WTC11 (cell line): Measurements from ENCODE around the gene WDR18. TPM values are rescaled to one million over a fixed set of nuclear protein-coding genes. Genes with fewer than 3 reads are reported as not detected.

Experiments used
- ATAC-seq: fragments of 200-7000 bp; cut with Tn5 transposase; 2 replicates; pipeline ENCODE4 v1.10.0; 2021; ENCODE audit warnings: mild to moderate bottlenecking, moderate library complexity
- CTCF ChIA-PET: fragments of 300-600 bp; sonication (Branson Sonifier 250); formaldehyde crosslinking; loops from one replicate; lab custom pipeline; 2021; ENCODE audit warnings: antibody characterized with exemption; lab: Charles Lee
- POLR2A ChIA-PET: fragments of 350-600 bp; sonication (Branson Sonifier 250); formaldehyde crosslinking; loops from one replicate; lab custom pipeline; 2021; ENCODE audit warnings: antibody characterized with exemption; lab: Charles Lee
- DNase-seq: peaks from one replicate; pipeline ENCODE4 v3.0.0; 2021; ENCODE audit warnings: low spot score
- H3K27ac Mint-ChIP-seq: 2 replicates; pipeline ENCODE4 v1.8.0; 2021; ENCODE audit warnings: mixed read lengths
- H3K27me3 Mint-ChIP-seq: 2 replicates; pipeline ENCODE4 v1.8.0; 2021; ENCODE audit warnings: low read depth, mild to moderate bottlenecking, moderate library complexity, mixed read lengths
- H3K36me3 Mint-ChIP-seq: 2 replicates; pipeline ENCODE4 v1.8.0; 2021; ENCODE audit warnings: mixed read lengths
- H3K4me1 Mint-ChIP-seq: 2 replicates; pipeline ENCODE4 v1.8.0; 2022; ENCODE audit warnings: mixed read lengths
- H3K4me3 Mint-ChIP-seq: 2 replicates; pipeline ENCODE4 v1.8.0; 2021; ENCODE audit warnings: mild to moderate bottlenecking, moderate library complexity, mixed read lengths
- H3K9me3 Mint-ChIP-seq: 2 replicates; pipeline ENCODE4 v1.8.0; 2021; ENCODE audit warnings: mixed read lengths
- ATF3 ChIP-seq: sonication (generic); formaldehyde crosslinking; conservative IDR thresholded peaks from 2 replicates; pipeline ENCODE4 v1.8.1; 2022; ENCODE audit warnings: mild to moderate bottlenecking, missing genetic modification reagents
- ERG ChIP-seq: fragments of 250-450 bp; sonication (Bioruptor Pico); IDR thresholded peaks from 2 replicates; pipeline ENCODE4 v1.8.0; 2021; ENCODE audit warnings: mild to moderate bottlenecking
- JAZF1 ChIP-seq: fragments of 250-450 bp; sonication (Bioruptor Pico); IDR thresholded peaks from 2 replicates; pipeline ENCODE4 v1.9.0; 2021; ENCODE audit warnings: moderate library complexity, mild to moderate bottlenecking, inconsistent platforms
- JUN ChIP-seq: sonication (generic); formaldehyde crosslinking; IDR thresholded peaks from 2 replicates; pipeline ENCODE4 v1.8.0; 2023; ENCODE audit warnings: mild to moderate bottlenecking, missing genetic modification reagents
- NFATC4 ChIP-seq: fragments of 250-450 bp; sonication (Bioruptor Pico); IDR thresholded peaks from 2 replicates; pipeline ENCODE4 v1.9.0; 2021; ENCODE audit warnings: mild to moderate bottlenecking
- NFYB ChIP-seq: sonication (generic); formaldehyde crosslinking; conservative IDR thresholded peaks from 2 replicates; pipeline ENCODE4 v1.8.0; 2022; ENCODE audit warnings: low read depth, missing genetic modification reagents
- PRDM15 ChIP-seq: sonication (generic); formaldehyde crosslinking; IDR thresholded peaks from 2 replicates; pipeline ENCODE4 v1.8.0; 2022; ENCODE audit warnings: missing genetic modification reagents
- RELA ChIP-seq: sonication (generic); formaldehyde crosslinking; IDR thresholded peaks from 2 replicates; pipeline ENCODE4 v1.8.1; 2022; ENCODE audit warnings: missing genetic modification reagents, mild to moderate bottlenecking, borderline replicate concordance
- RORB ChIP-seq: fragments of 250-450 bp; sonication (Bioruptor Pico); IDR thresholded peaks from 2 replicates; pipeline ENCODE4 v1.9.0; 2021; ENCODE audit warnings: mild to moderate bottlenecking
- SMAD4 ChIP-seq: sonication (generic); formaldehyde crosslinking; IDR thresholded peaks from 2 replicates; pipeline ENCODE4 v1.8.0; 2022; ENCODE audit warnings: mild to moderate bottlenecking, missing genetic modification reagents
- SP1 ChIP-seq: sonication (generic); formaldehyde crosslinking; conservative IDR thresholded peaks from 2 replicates; pipeline ENCODE4 v1.8.1; 2022; ENCODE audit warnings: missing genetic modification reagents
- STAT6 ChIP-seq: sonication (generic); formaldehyde crosslinking; conservative IDR thresholded peaks from 2 replicates; pipeline ENCODE4 v1.8.1; 2023; ENCODE audit warnings: mild to moderate bottlenecking, low read depth, missing genetic modification reagents, moderate library complexity
- TCF7 ChIP-seq: sonication (generic); formaldehyde crosslinking; IDR thresholded peaks from 2 replicates; pipeline ENCODE4 v1.8.0; 2022; ENCODE audit warnings: mild to moderate bottlenecking, low read depth, missing genetic modification reagents, moderate library complexity
- TP53 ChIP-seq: sonication (generic); formaldehyde crosslinking; IDR thresholded peaks from 2 replicates; pipeline ENCODE4 v1.8.1; 2023; ENCODE audit warnings: mild to moderate bottlenecking, missing genetic modification reagents
- ZMAT4 ChIP-seq: fragments of 250-450 bp; sonication (Bioruptor Pico); IDR thresholded peaks from 2 replicates; pipeline ENCODE4 v1.9.0; 2021; ENCODE audit warnings: mild to moderate bottlenecking
- ZNF121 ChIP-seq: sonication (generic); formaldehyde crosslinking; IDR thresholded peaks from 2 replicates; pipeline ENCODE4 v1.8.0; 2023; ENCODE audit warnings: missing genetic modification reagents
- ZNF512 ChIP-seq: sonication (generic); formaldehyde crosslinking; IDR thresholded peaks from 2 replicates; pipeline ENCODE4 v1.8.1; 2022; ENCODE audit warnings: missing genetic modification reagents, borderline replicate concordance
- ZNF671 ChIP-seq: fragments of 250-450 bp; sonication (Bioruptor Pico); IDR thresholded peaks from 2 replicates; pipeline ENCODE4 v1.8.0; 2021; ENCODE audit warnings: mild to moderate bottlenecking
- total RNA-seq: library from RNA; stranded (reverse); gene quantifications from 3 replicates; pipeline ENCODE4 v1.2.3, GENCODE V29; 2021

Gene WDR18
- total RNA-seq, 1 experiment from 2014 or later = 140 TPM

- ATAC-seq = no peak
- POLR2A ChIA-PET = no interaction called here
- H3K4me1 Mint-ChIP-seq = no peaks in the 10 kb centered on the region
- H3K27me3 Mint-ChIP-seq = no peaks in the 10 kb centered on the region
- no peak overlapping the region for H3K4me3 Mint-ChIP-seq
- peaks cover 36% of the 10 kb centered on the region for H3K36me3 Mint-ChIP-seq
- no peak for TF ChIP-seq ZNF512 (CRISPR knock-in tag)
- TF ChIP-seq STAT6 = no peak
- no peak for TF ChIP-seq ERG (CRISPR knock-in tag)
- TF ChIP-seq PRDM15 (CRISPR knock-in tag) = no peak
- no peak for TF ChIP-seq NFATC4
- no peak for TF ChIP-seq TP53 (CRISPR knock-in tag)
- TF ChIP-seq SP1 = no peak
- TF ChIP-seq ATF3 (CRISPR knock-in tag) = no peak
- no peak for TF ChIP-seq ZMAT4
- no peak for TF ChIP-seq JAZF1 (CRISPR knock-in tag)
- no peak for TF ChIP-seq RORB (CRISPR knock-in tag)
- TF ChIP-seq SMAD4 = no peak
- no peak for TF ChIP-seq ZNF121 (CRISPR knock-in tag)
- TF ChIP-seq RELA (CRISPR knock-in tag) = no peak
- TF ChIP-seq JUN (CRISPR knock-in tag) = no peak
- no peak for TF ChIP-seq NFYB
- no peak for TF ChIP-seq TCF7 (CRISPR knock-in tag)
- no peak for TF ChIP-seq ZNF671
- TF ChIP-seq, all 79 proteins: peak for 0
- 0 out of 2 replicates have a peak overlapping the region, but pooled peaks have one; percentile 82 for H3K27ac Mint-ChIP-seq
- no peaks in the 10 kb centered on the region for H3K9me3 Mint-ChIP-seq
- CTCF ChIA-PET = no interaction called here
- no peak for DNase-seq
Measured at GRCh38 chr19:940591-941291, 43.4 kb upstream of the WDR18 start.
